ENCODE measurements around the gene ZNF584.
"Not testable (repeated sequence)": the region's sequence is repeated elsewhere in the genome, so short reads cannot be mapped to it uniquely, and the experiment has no call there.

Gene ZNF584

GRCh38 chr19:58368561-58369360 lies 39.7 kb upstream of the ZNF584 start:
- TF ChIP-seq CTCF (IDR thresholded peaks at IDR 0.05; ENCODE audit: low read depth, low read length, poor library complexity, severe bottlenecking) (no peak), EZH2phosphoT487 (IDR thresholded peaks at IDR 0.05; ENCODE audit: borderline replicate concordance, low read length) (no peak)
- H3K9me2 ChIP-seq (replicated peaks; ENCODE audit: control insufficient read depth, low read length) = no peaks in the 10 kb centered on the region
- H3K4me1 ChIP-seq (ENCODE audit: control insufficient read depth, low read length) = peaks cover 4% of the 10 kb centered on the region; the same call in 1 of the 2 replicates
- H3K9me3 ChIP-seq (ENCODE audit: control insufficient read depth, insufficient read depth, low read length) = no peaks in the 10 kb centered on the region
- H3K79me2 ChIP-seq (ENCODE audit: control insufficient read depth, low read length) = no peaks in the 10 kb centered on the region
- no peaks in the 10 kb centered on the region for H3K36me3 ChIP-seq (ENCODE audit: control insufficient read depth, low read length)
- no peak overlapping the region for H3K4me2 ChIP-seq (ENCODE audit: low read length)
- 0 out of 2 replicates have a peak, but pooled peaks cover 2% of the 10 kb centered on the region for H3F3A ChIP-seq (ENCODE audit: control insufficient read depth, insufficient read depth)
- H4K20me1 ChIP-seq (ENCODE audit: control insufficient read depth, insufficient read depth, low read depth, low read length) = no peaks in the 10 kb centered on the region
- H3K27me3 ChIP-seq (ENCODE audit: control insufficient read depth, low read length) = no peaks in the 10 kb centered on the region
- H3K4me3 ChIP-seq (ENCODE audit: low read length) = no peak overlapping the region
- no peak overlapping the region for H3K27ac ChIP-seq (ENCODE audit: low read depth, low read length)

- Histone ChIP-seq H3K4me2 (ENCODE audit: low read length) (no peak overlapping the region), H3F3A (ENCODE audit: control insufficient read depth, insufficient read depth) (0 out of 2 replicates have a peak, but pooled peaks cover 2% of the 10 kb centered on the region), H3K79me2 (ENCODE audit: control insufficient read depth, low read length) (no peaks in the 10 kb centered on the region), H3K9me2 (replicated peaks; ENCODE audit: control insufficient read depth, low read length) (no peaks in the 10 kb centered on the region), H3K4me3 (ENCODE audit: low read length) (no peak overlapping the region), H3K9me3 (ENCODE audit: control insufficient read depth, insufficient read depth, low read length) (no peaks in the 10 kb centered on the region), H4K20me1 (ENCODE audit: control insufficient read depth, insufficient read depth, low read depth, low read length) (no peaks in the 10 kb centered on the region), H3K27me3 (ENCODE audit: control insufficient read depth, low read length) (no peaks in the 10 kb centered on the region), H3K27ac (ENCODE audit: low read depth, low read length) (no peak overlapping the region), H3K36me3 (ENCODE audit: control insufficient read depth, low read length) (no peaks in the 10 kb centered on the region), H3K4me1 (ENCODE audit: control insufficient read depth, low read length) (no peaks in the 10 kb centered on the region)
- TF ChIP-seq CTCF (IDR thresholded peaks at IDR 0.05; ENCODE audit: low read depth, low read length, poor library complexity, severe bottlenecking) = no peak
- no peak for TF ChIP-seq EZH2phosphoT487 (IDR thresholded peaks at IDR 0.05; ENCODE audit: borderline replicate concordance, low read length)
Measured at GRCh38 chr19:58372311-58373133, 35.9 kb upstream of the ZNF584 start.

- H4K20me1 ChIP-seq (ENCODE audit: control insufficient read depth, insufficient read depth, low read depth, low read length) = no peaks in the 10 kb centered on the region
- no peaks in the 10 kb centered on the region for H3K9me3 ChIP-seq (ENCODE audit: control insufficient read depth, insufficient read depth, low read length)
- H3K27ac ChIP-seq (ENCODE audit: low read depth, low read length) = no peak overlapping the region
- H3K9me2 ChIP-seq (replicated peaks; ENCODE audit: control insufficient read depth, low read length) = no peaks in the 10 kb centered on the region
- peaks cover 2% of the 10 kb centered on the region for H3K79me2 ChIP-seq (ENCODE audit: control insufficient read depth, low read length)
- H3K4me2 ChIP-seq (ENCODE audit: low read length) = no peak overlapping the region
- no peaks in the 10 kb centered on the region for H3K27me3 ChIP-seq (ENCODE audit: control insufficient read depth, low read length)
- peaks cover 4% of the 10 kb centered on the region for H3K4me1 ChIP-seq (ENCODE audit: control insufficient read depth, low read length)
- no peak overlapping the region for H3K4me3 ChIP-seq (ENCODE audit: low read length)
- 0 out of 2 replicates have a peak, but pooled peaks cover 2% of the 10 kb centered on the region for H3F3A ChIP-seq (ENCODE audit: control insufficient read depth, insufficient read depth)
- no peak for TF ChIP-seq CTCF (IDR thresholded peaks at IDR 0.05; ENCODE audit: low read depth, low read length, poor library complexity, severe bottlenecking)
- TF ChIP-seq EZH2phosphoT487 (IDR thresholded peaks at IDR 0.05; ENCODE audit: borderline replicate concordance, low read length) = no peak
- H3K36me3 ChIP-seq (ENCODE audit: control insufficient read depth, low read length) = no peaks in the 10 kb centered on the region
Measured at GRCh38 chr19:58374200-58374599, 34.2 kb upstream of the ZNF584 start.

GRCh38 chr19:58376724-58377123 lies 31.7 kb upstream of the ZNF584 start:
- H3K36me3 ChIP-seq (ENCODE audit: control insufficient read depth, low read length); H3K27ac ChIP-seq (ENCODE audit: low read depth, low read length); H3K9me3 ChIP-seq (ENCODE audit: control insufficient read depth, insufficient read depth, low read length); H3K4me3 ChIP-seq (ENCODE audit: low read length); H3K9me2 ChIP-seq (replicated peaks; ENCODE audit: control insufficient read depth, low read length); H3F3A ChIP-seq (ENCODE audit: control insufficient read depth, insufficient read depth); H3K27me3 ChIP-seq (ENCODE audit: control insufficient read depth, low read length); H4K20me1 ChIP-seq (ENCODE audit: control insufficient read depth, insufficient read depth, low read depth, low read length); H3K4me2 ChIP-seq (ENCODE audit: low read length): not testable (repeated sequence)
- peaks cover 18% of the 10 kb centered on the region for H3K79me2 ChIP-seq (ENCODE audit: control insufficient read depth, low read length)
- H3K4me1 ChIP-seq (ENCODE audit: control insufficient read depth, low read length) = peaks cover 15% of the 10 kb centered on the region
